ENCODE data around the gene ETS2.
A peak's percentile ranks its signal among the peaks of the same experiment; 100 is the strongest.
"Not testable (repeated sequence)": the region's sequence is repeated elsewhere in the genome, so short reads cannot be mapped to it uniquely, and the experiment has no call there.

ETS2 gene

DNA sequence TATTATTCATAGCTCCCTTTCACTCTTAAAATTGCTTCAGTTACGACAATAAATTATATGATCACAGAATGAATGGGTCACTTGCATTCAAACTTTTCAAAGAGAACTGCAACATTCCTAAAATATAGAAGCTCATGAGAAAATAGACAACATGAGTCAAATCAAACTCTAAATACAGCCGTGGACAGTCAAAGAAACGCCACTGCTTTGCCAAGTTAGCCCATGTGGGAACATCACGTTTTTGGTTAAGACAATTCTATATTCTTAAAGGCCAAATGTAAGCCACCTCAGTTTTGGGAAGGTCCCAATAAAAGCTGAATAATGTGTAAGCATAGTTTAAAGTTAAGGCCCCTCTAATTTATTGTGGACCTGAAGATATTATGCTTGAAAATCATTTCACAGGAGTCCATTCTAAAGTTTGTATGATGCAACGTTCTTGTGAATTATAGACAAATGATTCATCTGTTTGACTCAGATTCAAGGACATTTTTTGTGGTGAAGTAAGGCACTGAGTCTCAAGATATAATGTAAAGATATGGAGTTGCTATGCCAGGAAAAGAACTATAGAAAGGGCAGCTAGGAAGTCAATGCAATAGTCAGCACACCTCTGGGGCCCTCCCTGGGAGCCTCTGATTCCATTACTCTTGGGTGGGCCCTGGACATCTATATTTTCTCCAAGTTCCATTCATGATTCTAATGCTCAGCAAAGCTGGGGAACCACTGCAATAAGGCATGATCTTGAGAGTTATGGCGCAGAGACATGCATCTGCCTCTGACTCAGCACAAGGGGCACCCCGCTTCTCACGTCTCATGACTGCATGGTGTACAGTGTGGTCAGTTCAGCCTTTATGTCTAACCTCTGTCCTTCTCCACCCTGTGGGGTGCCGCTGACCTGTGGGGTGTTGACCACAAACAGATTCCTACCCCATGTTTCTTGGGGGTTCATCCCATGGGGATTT lies 33.9 kb downstream of the ETS2 start:
- DNase-seq (ENCODE audit: low read depth), result peak; percentile 93

DNA sequence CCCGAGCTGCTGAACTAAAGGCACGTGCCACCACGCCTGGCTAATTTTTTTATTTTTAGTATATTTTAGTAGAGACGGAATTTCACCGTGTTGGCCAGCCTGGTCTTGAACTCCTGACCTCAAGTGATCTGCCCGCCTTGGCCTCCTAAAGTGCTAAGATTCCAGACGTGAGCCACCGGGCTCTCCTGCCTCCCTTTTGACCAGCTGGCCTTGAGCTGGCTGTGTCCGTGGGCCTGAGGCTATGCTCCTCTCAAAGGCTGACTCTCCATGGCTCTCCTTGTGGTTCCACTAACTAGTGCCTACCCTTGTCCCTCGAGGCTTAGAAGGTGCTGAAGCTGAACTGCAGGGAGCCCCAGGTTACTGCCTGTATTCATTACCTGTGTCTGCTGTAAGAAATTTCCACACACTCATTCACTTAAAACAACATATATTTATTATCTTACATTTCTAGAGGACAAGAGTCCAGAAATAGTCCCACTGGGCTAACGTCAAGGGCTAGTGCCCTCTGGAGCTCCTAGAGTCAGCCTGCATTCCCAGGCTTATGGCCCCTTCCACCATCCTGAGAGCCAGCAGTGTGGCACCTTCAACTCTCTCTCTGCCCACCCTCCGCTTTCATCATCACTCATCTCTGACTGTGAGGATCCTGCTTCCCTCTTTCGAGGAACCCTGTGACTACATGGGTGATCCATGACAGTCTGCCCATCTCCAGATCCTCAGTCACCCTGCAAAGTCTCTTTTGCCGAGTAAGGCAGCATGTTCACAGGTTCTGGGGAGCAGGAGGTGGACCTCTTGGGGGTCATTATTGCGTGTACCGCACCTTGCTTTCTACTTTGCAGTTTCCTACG lies 34.9 kb downstream of the ETS2 start:
- no peak for DNase-seq (ENCODE audit: low read depth)

DNA sequence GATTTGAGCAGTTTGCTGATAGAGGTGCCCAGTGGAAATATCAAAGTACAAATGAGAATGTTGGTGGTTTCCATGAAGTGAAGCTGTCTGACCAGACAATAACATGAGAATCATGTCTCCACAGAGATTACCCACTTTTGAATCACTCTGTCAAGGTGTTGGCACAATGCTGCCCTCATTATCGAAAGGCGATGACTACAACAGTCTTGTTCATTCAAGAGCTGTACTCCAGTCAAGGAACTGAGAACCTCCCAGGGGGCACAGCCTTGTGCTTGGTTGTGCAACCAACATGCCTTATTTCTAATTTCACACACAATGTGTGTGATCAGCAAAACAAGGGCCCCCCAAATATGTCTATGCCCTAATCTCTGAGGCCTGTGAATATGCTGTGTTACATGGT lies 35.7 kb downstream of the ETS2 start:
- no peak for DNase-seq (ENCODE audit: low read depth)

DNA sequence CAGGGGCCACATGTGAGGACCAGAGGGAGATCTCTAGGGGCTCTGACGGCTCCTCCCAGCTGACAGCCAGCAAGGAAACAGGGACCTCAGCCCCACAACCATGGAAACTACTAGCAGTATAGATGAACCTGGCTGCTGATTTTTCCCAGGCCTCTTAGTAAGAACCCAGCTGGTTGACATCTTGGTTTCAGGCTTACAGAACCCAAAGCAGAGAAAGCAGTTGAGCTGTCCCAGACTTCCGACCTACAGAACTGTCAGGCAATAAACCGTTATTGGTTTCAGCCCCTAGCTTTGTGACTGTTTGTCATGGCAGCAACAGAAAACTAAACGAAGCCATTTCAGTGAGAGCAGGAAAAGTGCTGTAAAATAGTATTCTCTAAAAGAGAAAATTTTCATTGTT lies 36.4 kb downstream of the ETS2 start:
- DNase-seq (ENCODE audit: low read depth), result no peak

DNA sequence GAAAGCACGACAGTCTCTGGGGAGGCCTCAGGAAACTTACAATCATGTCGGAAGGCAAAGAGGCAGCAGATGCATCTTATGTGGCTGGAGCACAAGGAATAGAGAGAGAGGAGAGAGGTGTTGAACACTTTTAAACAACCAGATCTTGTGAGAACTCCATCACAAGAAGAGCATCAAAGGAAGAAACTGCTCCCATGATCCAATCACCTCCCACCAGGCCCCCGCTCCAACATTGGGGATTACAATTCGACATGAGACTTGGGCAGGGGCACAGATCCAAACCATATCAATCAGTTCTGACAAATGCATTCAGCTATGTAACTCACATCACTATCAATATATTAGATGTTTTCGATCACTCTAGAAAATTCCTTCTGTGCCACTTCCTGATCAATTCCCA lies 37.6 kb downstream of the ETS2 start:
- DNase-seq (ENCODE audit: low read depth), result no peak

DNA sequence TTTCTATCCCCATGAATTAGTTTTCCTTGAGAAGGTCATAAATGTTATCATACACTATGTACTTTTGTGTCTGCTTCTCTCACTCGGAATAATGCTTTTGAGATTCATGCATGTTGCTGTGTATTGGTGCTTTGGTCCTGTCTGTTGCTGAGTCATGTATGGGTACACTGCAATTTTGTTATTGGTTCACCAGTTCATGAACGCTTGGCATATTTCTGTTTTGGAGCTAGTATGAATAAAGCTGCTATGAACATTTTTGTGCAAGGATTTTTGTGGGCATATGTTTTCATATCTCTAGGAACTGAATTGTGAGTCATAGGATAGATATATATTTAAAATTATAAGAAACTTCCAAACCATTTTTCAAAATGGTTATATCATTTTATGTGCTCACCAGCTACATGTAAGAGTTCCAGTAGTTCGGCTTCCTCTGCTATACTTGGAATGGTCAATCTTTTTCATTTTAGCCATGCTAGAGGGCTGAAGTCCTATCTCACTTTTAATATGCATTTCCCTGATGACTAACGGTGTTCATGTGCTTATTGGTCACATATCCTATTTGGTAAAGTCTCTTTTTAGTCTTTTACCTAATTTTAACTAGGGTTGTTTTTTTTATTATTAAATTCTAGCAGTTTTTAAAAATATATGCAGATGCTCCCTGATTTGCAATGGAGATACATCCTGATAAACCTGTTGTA lies 38.2 kb downstream of the ETS2 start:
- peak; percentile 83 for DNase-seq (ENCODE audit: low read depth)

DNA sequence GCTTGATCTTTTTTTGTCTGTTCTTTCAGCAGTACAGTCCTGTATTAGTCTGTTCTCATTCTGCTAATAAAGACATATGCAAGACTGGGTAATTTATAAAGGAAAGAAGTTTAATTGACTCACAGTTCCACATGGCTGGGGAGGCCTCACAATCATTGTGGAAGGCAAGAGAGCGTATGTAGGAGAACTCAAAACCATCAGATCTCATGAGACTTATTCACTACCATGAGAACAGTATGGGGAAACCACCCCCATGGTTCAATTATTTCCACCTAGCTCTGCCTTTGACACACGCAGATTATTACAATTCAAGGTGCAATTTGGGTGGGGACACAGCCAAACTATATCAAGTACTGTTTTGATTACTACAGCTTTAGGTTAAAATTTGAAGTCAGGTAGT lies 39.6 kb downstream of the ETS2 start:
- DNase-seq (ENCODE audit: low read depth), result not testable (repeated sequence)

DNA sequence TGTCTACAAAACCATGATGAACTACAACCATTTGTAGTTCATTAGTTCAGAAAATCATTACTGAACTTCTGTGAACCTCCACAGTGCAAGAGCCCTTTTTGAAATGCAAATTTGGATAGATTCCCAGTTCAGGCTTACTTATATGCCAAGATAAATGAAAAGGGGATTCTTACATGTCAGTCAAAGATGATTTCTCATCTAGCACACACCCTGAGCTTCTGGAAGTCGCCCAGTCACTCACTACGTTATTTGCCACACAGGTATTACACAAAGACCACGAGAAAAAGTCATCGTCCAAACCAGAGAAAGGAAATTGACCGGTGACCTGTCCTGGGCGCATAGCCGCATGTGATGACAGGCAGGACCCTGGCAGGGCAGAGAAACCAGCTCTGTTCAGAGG lies 41.8 kb downstream of the ETS2 start:
- no peak for DNase-seq (ENCODE audit: low read depth)

DNA sequence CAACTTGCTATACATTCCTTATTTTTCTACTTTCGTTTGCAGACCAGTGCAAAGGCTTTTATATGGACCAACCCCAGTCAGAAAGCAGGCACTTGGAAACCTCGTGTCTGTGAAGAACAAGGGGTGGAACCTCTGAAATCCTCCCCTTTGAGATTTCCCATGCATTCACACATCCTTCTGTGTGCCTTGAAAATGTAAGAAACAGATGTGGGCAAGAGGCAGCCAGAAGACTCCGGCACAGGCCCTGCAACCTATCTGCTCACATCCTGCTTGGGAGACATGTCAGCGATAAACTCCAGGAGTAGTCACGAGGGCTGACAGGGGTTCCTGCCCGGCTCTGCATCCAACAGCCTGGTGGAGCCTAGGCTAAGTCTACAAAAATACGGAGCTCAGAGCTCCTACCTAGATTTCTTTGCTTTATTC lies 42.5 kb downstream of the ETS2 start:
- no peak for DNase-seq (ENCODE audit: low read depth)

DNA sequence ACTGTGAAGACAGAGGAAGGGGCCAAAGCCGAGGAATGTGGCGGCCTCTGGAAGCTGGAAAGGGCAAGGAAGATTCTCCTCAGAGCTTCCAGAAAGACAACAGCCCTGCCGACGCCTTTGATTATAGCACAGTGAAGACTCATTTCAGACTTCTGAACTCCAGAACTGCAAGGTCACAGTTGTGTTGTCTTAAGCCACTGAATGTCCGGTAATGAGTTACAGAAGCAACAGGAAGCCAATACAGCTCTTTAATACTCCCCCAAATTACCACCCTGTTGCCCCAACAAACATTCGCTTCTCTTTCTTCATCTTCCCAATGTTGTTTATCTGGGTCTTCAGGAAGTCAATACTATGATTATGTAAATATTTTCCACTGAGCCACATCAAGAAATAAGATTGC lies 44.0 kb downstream of the ETS2 start:
- DNase-seq (ENCODE audit: low read depth), result no peak

DNA sequence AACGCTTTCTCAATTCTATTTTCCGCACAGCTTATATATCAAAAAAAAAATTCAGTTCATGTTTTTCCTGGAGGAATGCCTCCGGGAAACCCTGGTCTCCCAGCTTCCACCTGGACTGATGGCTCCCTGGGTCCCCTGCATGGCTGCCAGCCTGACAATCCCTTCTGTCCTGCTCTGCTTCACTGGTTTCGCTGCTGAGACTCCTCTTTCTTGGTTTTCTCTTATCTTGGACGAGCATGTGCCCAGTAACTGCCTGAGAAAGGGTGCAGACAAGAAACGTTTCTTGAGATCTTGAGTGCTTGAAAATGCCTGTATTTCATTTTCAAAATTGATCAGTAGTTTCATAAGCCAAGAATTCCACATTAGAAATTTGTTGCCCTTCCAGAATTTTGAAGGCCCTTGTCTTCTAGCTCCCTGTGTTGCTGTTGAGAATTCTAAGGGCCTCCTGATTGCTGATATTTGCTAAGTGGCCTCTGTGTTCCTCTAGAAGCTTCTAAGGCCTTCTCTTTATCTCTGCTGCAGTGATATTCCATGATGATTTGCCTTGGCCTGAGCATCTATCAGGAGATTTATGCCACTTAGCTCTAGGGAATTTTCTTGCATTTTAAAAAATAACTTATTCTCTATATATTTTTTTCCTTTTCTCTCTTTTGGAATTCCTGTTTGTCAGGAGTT lies 44.7 kb downstream of the ETS2 start:
- no peak for DNase-seq (ENCODE audit: low read depth)

DNA sequence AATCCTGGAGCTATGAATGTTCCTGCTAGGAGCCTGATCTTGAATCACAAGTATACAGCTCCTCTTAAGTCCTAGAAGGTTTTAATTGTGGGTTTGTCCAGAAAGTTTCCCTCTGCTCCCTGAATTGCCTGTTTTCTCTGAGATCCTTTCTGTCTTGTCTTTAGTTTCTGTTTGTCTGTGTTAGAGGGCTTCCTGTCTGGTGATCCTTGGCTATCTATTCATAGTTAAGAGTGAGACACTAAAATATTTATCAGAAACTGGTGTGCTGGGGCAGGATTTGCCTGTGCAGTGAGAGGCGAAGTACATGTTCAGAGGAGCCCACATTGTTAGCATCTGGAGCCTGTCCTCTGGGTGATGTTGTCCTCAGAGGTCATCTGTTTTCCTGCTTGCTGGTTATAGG lies 45.4 kb downstream of the ETS2 start:
- DNase-seq (ENCODE audit: low read depth), result no peak

DNA sequence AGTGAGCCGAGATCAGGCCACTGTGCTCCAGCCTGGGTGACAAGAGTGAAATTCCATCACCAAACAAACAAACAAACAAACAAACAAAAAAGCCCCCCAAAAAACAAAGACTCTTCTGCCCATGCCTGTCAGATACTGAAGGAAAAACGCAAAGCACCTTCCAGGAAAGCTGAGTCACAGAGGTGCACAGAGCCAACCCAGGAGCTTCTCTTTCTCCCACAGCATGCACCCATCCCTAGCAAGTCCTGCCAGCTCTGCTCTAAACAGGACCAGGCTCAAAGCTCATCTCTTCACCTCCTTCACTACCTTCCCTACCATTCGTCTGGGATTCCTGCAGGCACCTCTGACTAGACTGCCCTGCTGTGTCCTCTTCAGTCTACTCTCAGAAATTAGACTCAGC lies 46.5 kb downstream of the ETS2 start:
- no peak for DNase-seq (ENCODE audit: low read depth)

DNA sequence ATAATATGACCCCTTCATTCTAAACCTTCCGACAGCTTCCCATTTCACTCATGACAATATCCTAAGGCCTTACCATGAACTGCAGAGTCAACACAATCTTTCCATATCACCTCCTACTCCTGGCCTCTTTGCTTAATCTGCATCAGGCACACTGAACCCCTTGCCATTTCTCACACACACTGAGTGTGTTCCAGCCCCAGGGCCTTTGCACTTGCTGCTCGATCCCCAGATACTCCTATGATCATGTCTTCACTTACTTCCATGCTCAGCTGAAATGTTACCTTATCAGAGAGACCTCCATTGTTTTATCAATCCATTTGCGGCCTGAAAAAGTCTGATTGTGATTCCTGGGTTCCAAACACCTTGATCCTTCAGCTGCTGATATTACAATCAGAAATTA lies 47.0 kb downstream of the ETS2 start:
- DNase-seq (ENCODE audit: low read depth), result no peak

DNA sequence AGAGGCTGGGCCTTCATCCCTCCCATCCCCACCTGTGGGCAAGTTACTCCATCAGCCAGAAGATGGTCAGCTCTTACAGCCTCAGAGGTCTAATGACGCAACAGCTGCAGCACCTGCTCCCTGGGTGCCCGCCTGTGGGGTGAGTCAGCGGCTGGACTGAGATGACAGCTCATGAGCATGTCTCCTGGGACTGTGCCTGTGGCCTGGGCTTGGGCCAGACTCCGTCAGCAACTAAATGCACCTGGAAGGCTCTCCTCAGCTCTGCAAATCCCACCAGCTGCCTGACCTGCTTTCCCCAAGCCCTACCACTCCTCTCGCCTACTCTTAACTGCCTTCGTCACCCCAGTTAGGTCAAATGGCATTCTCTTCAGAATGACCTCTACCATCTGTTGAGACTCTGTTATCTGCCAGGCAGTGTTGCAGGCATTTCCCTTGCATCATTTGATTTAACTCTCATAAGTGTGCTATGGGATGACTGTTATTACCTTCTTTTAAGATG lies 47.7 kb downstream of the ETS2 start:
- peak; percentile 91 for DNase-seq (ENCODE audit: low read depth)

DNA sequence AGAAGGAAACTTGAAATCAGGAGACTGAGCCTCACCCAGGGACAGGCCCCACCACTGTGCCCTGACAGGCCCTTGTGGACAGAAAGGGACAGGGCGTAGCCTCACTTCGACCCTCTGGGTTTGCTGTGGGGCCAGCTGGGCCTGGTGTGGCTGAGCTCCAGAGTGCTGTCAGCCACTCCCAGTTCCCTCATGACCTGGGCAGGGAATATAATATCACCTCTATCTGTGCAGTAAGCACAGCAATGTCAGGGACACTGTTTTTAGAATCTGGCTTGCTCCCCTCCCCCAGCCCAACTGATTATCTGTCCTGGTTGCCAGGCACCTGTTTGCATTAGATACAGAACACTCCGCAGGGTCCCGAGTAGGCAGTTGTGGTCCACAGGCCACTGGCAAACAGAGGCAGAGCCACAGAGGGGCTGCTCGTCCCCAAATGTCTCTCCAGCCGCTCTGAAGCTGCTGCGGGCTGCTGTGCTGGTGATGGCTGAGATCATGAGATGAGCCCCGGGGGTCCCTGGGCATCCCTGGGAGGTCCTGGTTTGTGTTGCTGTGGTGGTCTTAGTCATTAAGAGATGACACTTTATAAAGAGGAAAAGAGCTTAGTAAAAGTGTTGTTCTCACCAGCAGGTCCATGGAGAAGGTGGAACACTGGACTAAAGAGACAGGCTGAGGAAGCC lies 51.6 kb downstream of the ETS2 start:
- DNase-seq (ENCODE audit: low read depth), result no peak

DNA sequence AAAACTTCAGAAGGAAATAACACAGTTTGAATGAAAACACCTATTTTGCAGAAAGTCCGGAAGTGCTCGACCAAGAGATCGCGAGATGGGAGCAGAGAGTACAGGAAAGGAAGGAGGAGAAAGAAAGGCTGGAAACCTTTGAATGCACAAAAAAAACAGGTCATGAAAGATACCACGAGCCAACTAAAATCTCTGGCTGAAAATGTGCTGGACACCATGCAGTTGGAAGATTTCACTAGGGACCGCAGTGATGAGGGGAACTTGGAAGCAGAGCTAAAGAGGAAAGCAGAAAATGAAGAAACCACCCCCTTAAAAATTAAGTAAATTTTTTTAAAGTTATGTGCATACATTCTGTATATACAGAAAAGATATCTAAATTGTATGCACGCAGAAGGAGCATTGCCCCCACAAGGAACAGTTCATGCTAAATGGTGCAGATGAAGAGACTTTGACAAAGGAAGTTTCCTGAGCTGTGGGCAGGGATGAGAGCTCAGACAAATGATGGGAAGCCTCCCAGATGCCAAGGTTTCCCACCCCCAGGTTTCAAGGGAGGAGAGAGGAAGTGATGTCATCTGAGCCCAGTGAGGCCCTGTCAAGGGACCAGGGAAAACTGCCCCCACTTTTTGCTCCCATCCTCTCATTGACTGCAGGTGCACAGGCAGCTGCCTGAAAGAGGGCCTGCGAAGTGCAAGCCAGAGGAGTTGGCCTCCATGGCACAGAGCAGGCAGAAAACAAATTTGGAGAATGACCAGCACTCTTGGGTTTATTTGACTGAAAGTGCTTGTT lies 52.5 kb downstream of the ETS2 start:
- no peak for DNase-seq (ENCODE audit: low read depth)

DNA sequence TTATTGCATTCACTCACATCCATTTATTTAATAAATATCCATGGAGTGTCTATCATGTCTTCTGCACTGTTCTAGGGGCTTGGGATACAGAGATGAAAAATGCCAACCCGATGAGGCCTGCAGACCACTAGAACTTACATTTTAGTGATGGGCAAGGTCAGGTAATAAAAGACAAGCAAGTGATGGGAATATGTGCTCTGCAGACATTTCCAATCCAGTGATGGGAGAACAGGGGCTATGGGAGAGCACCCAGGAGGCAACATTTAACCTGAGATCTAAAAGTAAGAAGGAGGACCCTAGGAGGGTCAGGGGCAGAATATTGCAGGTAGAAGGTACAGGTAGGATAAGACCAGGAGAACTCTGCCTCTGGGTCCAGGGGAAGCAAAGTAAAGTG lies 53.1 kb downstream of the ETS2 start:
- DNase-seq (ENCODE audit: low read depth), result no peak

DNA sequence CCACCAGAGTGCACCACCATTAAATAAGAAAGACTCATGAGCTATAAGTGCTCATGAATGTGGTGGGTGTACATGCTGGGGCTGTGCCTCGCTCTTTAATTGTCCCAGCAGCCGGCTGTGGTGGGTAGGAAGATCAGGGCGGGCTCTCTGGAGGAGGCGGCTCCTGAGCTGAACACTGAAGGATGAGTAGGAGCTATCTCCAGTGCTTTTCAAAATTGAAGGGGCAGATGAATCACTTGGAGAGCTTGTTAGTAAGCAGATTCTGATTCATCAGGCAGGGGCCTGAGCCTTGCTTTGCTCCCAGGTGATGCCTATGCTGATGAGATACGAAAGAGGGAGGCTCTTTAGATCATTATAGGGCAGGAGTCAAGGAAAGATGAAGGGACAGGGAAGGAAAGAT lies 54.1 kb downstream of the ETS2 start:
- DNase-seq (ENCODE audit: low read depth), result no peak

DNA sequence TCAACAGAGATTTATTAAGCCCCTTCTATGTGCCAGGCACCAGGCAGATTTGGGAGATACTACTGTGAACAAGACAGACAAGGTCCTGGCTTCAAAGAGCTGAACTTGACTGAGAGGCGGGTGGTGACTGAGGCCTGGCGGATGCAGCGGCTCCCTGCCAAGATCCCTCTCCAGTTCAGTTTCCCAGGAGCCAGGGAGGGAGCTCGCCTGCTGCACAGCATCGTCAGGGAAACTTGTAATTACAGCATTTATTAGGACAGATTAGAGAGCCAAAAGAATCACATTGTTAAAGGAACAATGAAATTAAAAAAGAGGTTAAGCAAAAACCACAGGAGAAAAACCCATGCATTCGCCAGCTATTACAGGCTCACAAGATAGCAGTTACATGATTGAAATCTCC lies 55.3 kb downstream of the ETS2 start:
- no peak for DNase-seq (ENCODE audit: low read depth)
